Calu3 (cell line): Measurements from ENCODE around the gene MACROD2. TPM values are rescaled to one million over a fixed set of nuclear protein-coding genes. Genes with fewer than 3 reads are reported as not detected.
A peak's percentile ranks its signal among the peaks of the same experiment; 100 is the strongest.

Experiments
- BruUV-seq: library from RNA; stranded (reverse); fragments of 400-500 nt; replicated peaks from 2 replicates; lab custom pipeline; 2021; lab: Mats Ljungman, UMichigan
- CTCF ChIA-PET: fragments of 300-600 bp; sonication (Branson Sonifier 250); formaldehyde crosslinking; loops from one replicate; lab custom pipeline; 2022; ENCODE audit warnings: antibody characterized with exemption; lab: Charles Lee
- DNase-seq: peaks from one replicate; pipeline ENCODE4 v3.0.0; 2022
- H3K27ac Mint-ChIP-seq: one replicate; pipeline ENCODE4 v1.8.0; 2022; ENCODE audit warnings: mixed read lengths; ENCODE audit not compliant: unreplicated experiment
- H3K27me3 Mint-ChIP-seq: one replicate; pipeline ENCODE4 v1.8.0; 2022; ENCODE audit warnings: mixed read lengths; ENCODE audit not compliant: unreplicated experiment
- H3K36me3 Mint-ChIP-seq: one replicate; pipeline ENCODE4 v1.8.0; 2022; ENCODE audit warnings: mild to moderate bottlenecking, moderate library complexity, mixed read lengths; ENCODE audit not compliant: insufficient read depth, unreplicated experiment
- H3K4me1 Mint-ChIP-seq: one replicate; pipeline ENCODE4 v1.8.0; 2022; ENCODE audit warnings: mild to moderate bottlenecking, low read depth, mixed read lengths; ENCODE audit not compliant: unreplicated experiment
- H3K4me3 Mint-ChIP-seq: one replicate; pipeline ENCODE4 v1.8.0; 2022; ENCODE audit warnings: mild to moderate bottlenecking, low read depth, moderate library complexity, mixed read lengths; ENCODE audit not compliant: unreplicated experiment
- H3K9me3 Mint-ChIP-seq: one replicate; pipeline ENCODE4 v1.8.0; 2022; ENCODE audit warnings: low read depth, mixed read lengths; ENCODE audit not compliant: unreplicated experiment
- CTCF ChIP-seq: fragments of 200-600 bp; IDR thresholded peaks from one replicate; pipeline ENCODE4 v1.8.0; 2022; ENCODE audit warnings: antibody characterized with exemption; ENCODE audit not compliant: unreplicated experiment
- intact Hi-C: fragments of 100-400 bp; cut with micrococcal nuclease; formaldehyde crosslinking; loops from one replicate; pipeline ENCODE4 v1.10.0; 2022; ENCODE audit not compliant: unreplicated experiment
- total RNA-seq: library from RNA; stranded (reverse); gene quantifications from 2 replicates; pipeline ENCODE4 v1.2.3, GENCODE V29; 2022

Gene MACROD2
- total RNA-seq, 1 experiment from 2014 or later = 29.4 TPM

- H3K36me3 Mint-ChIP-seq = no peaks in the 10 kb centered on the region
- no TSS peak for BruUV-seq
- H3K27ac Mint-ChIP-seq = no peak overlapping the region
Observed at GRCh38 chr20:14866841-14867514, 871.7 kb downstream of the MACROD2 start.

GRCh38 chr20:14877301-14878028 lies 882.1 kb downstream of the MACROD2 start:
- Mint-ChIP-seq H3K36me3 (no peaks in the 10 kb centered on the region), H3K27ac (no peak overlapping the region), H3K4me1 (peaks cover 9% of the 10 kb centered on the region), H3K9me3 (no peaks in the 10 kb centered on the region), H3K4me3 (no peak overlapping the region), H3K27me3 (no peaks in the 10 kb centered on the region)
- TF ChIP-seq CTCF = no peak
- DNase-seq = no peak
- CTCF ChIA-PET = no interaction called here
- intact Hi-C loops = no loop called here
- no TSS peak for BruUV-seq

More at GRCh38 chr20:14866841-14867514, 871.7 kb downstream of the MACROD2 start:
- intact Hi-C loops = no loop called here
- no peak overlapping the region for H3K4me3 Mint-ChIP-seq
- no peaks in the 10 kb centered on the region for H3K27me3 Mint-ChIP-seq
- no peak for TF ChIP-seq CTCF
- CTCF ChIA-PET = no interaction called here
- no peak for DNase-seq
- H3K4me1 Mint-ChIP-seq = peaks cover 9% of the 10 kb centered on the region
- no peaks in the 10 kb centered on the region for H3K9me3 Mint-ChIP-seq

GRCh38 chr20:14878676-14879019 lies 883.3 kb downstream of the MACROD2 start:
- intact Hi-C loops = no loop called here
- no peak for TF ChIP-seq CTCF

GRCh38 chr20:14879020-14879697 lies 883.8 kb downstream of the MACROD2 start:
- H3K27me3 Mint-ChIP-seq = no peaks in the 10 kb centered on the region
- peak overlapping the region; percentile 31 for H3K4me3 Mint-ChIP-seq
- H3K4me1 Mint-ChIP-seq = peaks cover 9% of the 10 kb centered on the region
- CTCF ChIA-PET = no interaction called here
- DNase-seq = no peak
- H3K36me3 Mint-ChIP-seq = no peaks in the 10 kb centered on the region
- no TSS peak for BruUV-seq
- peak overlapping the region; percentile 96 for H3K27ac Mint-ChIP-seq
- no peak for TF ChIP-seq CTCF
- intact Hi-C loops = no loop called here
- H3K9me3 Mint-ChIP-seq = no peaks in the 10 kb centered on the region

More at GRCh38 chr20:14878676-14879019, 883.3 kb downstream of the MACROD2 start:
- no TSS peak for BruUV-seq
- H3K27me3 Mint-ChIP-seq = no peaks in the 10 kb centered on the region
- peak overlapping the region; percentile 31 for H3K4me3 Mint-ChIP-seq
- CTCF ChIA-PET = no interaction called here
- peaks cover 9% of the 10 kb centered on the region for H3K4me1 Mint-ChIP-seq
- no peaks in the 10 kb centered on the region for H3K9me3 Mint-ChIP-seq
- DNase-seq = no peak
- H3K36me3 Mint-ChIP-seq = no peaks in the 10 kb centered on the region
- peak overlapping the region; percentile 96 for H3K27ac Mint-ChIP-seq
